OCI-LY1 (cell line): Measurements from ENCODE around the gene YIPF3.

Source experiments
- H2AFZ ChIP-seq: fragments of 200-600 bp; sonication (generic), shearing (Covaris generic); 2 replicates; pipeline ENCODE4 v1.6.0; 2014; ENCODE audit warnings: antibody characterized with exemption, mild to moderate bottlenecking, low read length
- H3F3A ChIP-seq: fragments of 200-600 bp; sonication (generic), shearing (Covaris generic); 2 replicates; pipeline ENCODE4 v1.6.0; 2014; ENCODE audit warnings: mild to moderate bottlenecking, antibody characterized with exemption, low read length, moderate library complexity; ENCODE audit not compliant: insufficient read depth
- H3K27ac ChIP-seq: fragments of 200-600 bp; sonication (generic); 2 replicates; pipeline ENCODE4 v1.5.1; 2014; ENCODE audit warnings: low read length, mixed run types, mild to moderate bottlenecking, low read depth; ENCODE audit not compliant: poor library complexity, severe bottlenecking
- H3K27me3 ChIP-seq: fragments of 200-600 bp; sonication (generic); 2 replicates; pipeline ENCODE4 v1.6.0; 2014; ENCODE audit warnings: antibody characterized with exemption, mild to moderate bottlenecking, low read length, moderate library complexity; ENCODE audit not compliant: insufficient read depth
- H3K36me3 ChIP-seq: fragments of 200-600 bp; sonication (generic); 2 replicates; pipeline ENCODE4 v1.6.1; 2014; ENCODE audit warnings: mild to moderate bottlenecking, antibody characterized with exemption, low read length, moderate library complexity, mixed read lengths; ENCODE audit not compliant: insufficient read depth
- H3K4me1 ChIP-seq: fragments of 200-600 bp; sonication (generic); 2 replicates; pipeline ENCODE4 v1.5.1; 2014; ENCODE audit warnings: mild to moderate bottlenecking, low read length, moderate library complexity; ENCODE audit not compliant: insufficient read depth, severe bottlenecking
- H3K4me2 ChIP-seq: fragments of 200-600 bp; sonication (generic), shearing (Covaris generic); 2 replicates; pipeline ENCODE4 v1.6.1; 2014; ENCODE audit warnings: low read length
- H3K4me3 ChIP-seq: fragments of 200-600 bp; sonication (generic); 2 replicates; pipeline ENCODE4 v1.5.1; 2014; ENCODE audit warnings: low read length, low read depth, mild to moderate bottlenecking, mixed read lengths; ENCODE audit not compliant: poor library complexity, severe bottlenecking
- H3K79me2 ChIP-seq: fragments of 200-600 bp; shearing (Covaris generic); 2 replicates; pipeline ENCODE4 v1.6.1; 2016; ENCODE audit warnings: mixed run types, low read length, mixed read lengths; ENCODE audit not compliant: insufficient read depth
- H3K9ac ChIP-seq: fragments of 200-600 bp; sonication (generic), shearing (Covaris generic); 2 replicates; pipeline ENCODE4 v1.6.1; 2014; ENCODE audit warnings: mild to moderate bottlenecking, low read length, mixed read lengths
- H3K9me2 ChIP-seq: fragments of 200-600 bp; sonication (generic), shearing (Covaris generic); 2 replicates; pipeline ENCODE4 v1.6.1; 2014; ENCODE audit warnings: low read depth, mild to moderate bottlenecking, low read length, mixed read lengths
- H3K9me3 ChIP-seq: fragments of 200-600 bp; shearing (Covaris generic); 2 replicates; pipeline ENCODE4 v1.6.1; 2014; ENCODE audit warnings: low read length, mixed read lengths
- H4K20me1 ChIP-seq: fragments of 200-600 bp; sonication (generic), shearing (Covaris generic); 2 replicates; pipeline ENCODE4 v1.6.0; 2016; ENCODE audit warnings: mild to moderate bottlenecking, low read length; ENCODE audit not compliant: insufficient read depth
- CTCF ChIP-seq: fragments of 200-600 bp; sonication (generic), shearing (Covaris generic); IDR thresholded peaks from 2 replicates; pipeline ENCODE4 v1.5.1; 2017; ENCODE audit warnings: mild to moderate bottlenecking, antibody characterized with exemption, low read length, moderate library complexity, mixed read lengths
- EZH2 ChIP-seq: fragments of 200-600 bp; sonication (generic), shearing (Covaris generic); IDR thresholded peaks from 2 replicates; pipeline ENCODE4 v1.8.0; 2017; ENCODE audit warnings: borderline replicate concordance, mixed run types, mild to moderate bottlenecking, antibody characterized with exemption, low read length, moderate library complexity, mixed read lengths

The YIPF3 gene

GRCh38 chr6:43494321-43494720, 22.4 kb downstream of the YIPF3 start:
- H3K9me3 ChIP-seq = no peaks in the 10 kb centered on the region
- H3K4me2 ChIP-seq = no peak overlapping the region
- H3F3A ChIP-seq = no peaks in the 10 kb centered on the region
- no peak overlapping the region for H3K9ac ChIP-seq
- no peak overlapping the region for H3K27ac ChIP-seq
- H3K27me3 ChIP-seq = no peaks in the 10 kb centered on the region
- no peak overlapping the region for H2AFZ ChIP-seq
- H3K4me1 ChIP-seq = peaks cover 6% of the 10 kb centered on the region
- no peaks in the 10 kb centered on the region for H3K9me2 ChIP-seq
- H3K4me3 ChIP-seq = no peak overlapping the region
- H3K79me2 ChIP-seq = no peaks in the 10 kb centered on the region
- H4K20me1 ChIP-seq = no peaks in the 10 kb centered on the region
- TF ChIP-seq CTCF (no peak), EZH2 (no peak)
- peaks cover 8% of the 10 kb centered on the region; the same call in 1 of the 2 replicates for H3K36me3 ChIP-seq

- Histone ChIP-seq H3K27me3 (no peaks in the 10 kb centered on the region), H3K4me3 (no peak overlapping the region), H3K4me2 (no peak overlapping the region), H3K79me2 (no peaks in the 10 kb centered on the region), H2AFZ (no peak overlapping the region), H3F3A (no peaks in the 10 kb centered on the region), H3K9ac (no peak overlapping the region), H4K20me1 (no peaks in the 10 kb centered on the region), H3K9me3 (no peaks in the 10 kb centered on the region), H3K36me3 (peaks cover 3% of the 10 kb centered on the region; the same call in 1 of the 2 replicates), H3K4me1 (peaks cover 6% of the 10 kb centered on the region), H3K27ac (no peak overlapping the region), H3K9me2 (no peaks in the 10 kb centered on the region)
- TF ChIP-seq CTCF (no peak), EZH2 (no peak)
These were observed 22.9 kb downstream of the YIPF3 start for GRCh38 chr6:43493833-43494232.

- no peaks in the 10 kb centered on the region for H3K9me3 ChIP-seq
- peaks cover 6% of the 10 kb centered on the region for H3K4me1 ChIP-seq
- no peaks in the 10 kb centered on the region for H3K9me2 ChIP-seq
- H3K79me2 ChIP-seq = no peaks in the 10 kb centered on the region
- H2AFZ ChIP-seq = no peak overlapping the region
- TF ChIP-seq CTCF = no peak
- no peak for TF ChIP-seq EZH2
- H3K36me3 ChIP-seq = no peaks in the 10 kb centered on the region
- H3F3A ChIP-seq = no peaks in the 10 kb centered on the region
- H3K27ac ChIP-seq = no peak overlapping the region
- H3K4me2 ChIP-seq = no peak overlapping the region
- no peak overlapping the region for H3K4me3 ChIP-seq
- H3K27me3 ChIP-seq = no peaks in the 10 kb centered on the region
- H3K9ac ChIP-seq = no peak overlapping the region
- no peaks in the 10 kb centered on the region for H4K20me1 ChIP-seq
These were observed 23.5 kb downstream of the YIPF3 start for GRCh38 chr6:43493230-43493629.
